Panc1 (cell line): ENCODE measurements around the gene ZSCAN10. TPM values are rescaled to one million over a fixed set of nuclear protein-coding genes. Genes with fewer than 3 reads are reported as not detected.

Source experiments
- ATAC-seq: fragments of 200-7000 bp; cut with Tn5 transposase; 2 replicates; pipeline ENCODE4 v1.9.1; 2020; ENCODE audit warnings: mild to moderate bottlenecking, moderate library complexity
- BruUV-seq: library from RNA; stranded (reverse); fragments of 400-500 nt; replicated peaks from 2 replicates; lab custom pipeline; 2021; lab: Mats Ljungman, UMichigan
- CTCF ChIA-PET: fragments of 300-600 bp; sonication (Branson Sonifier 250); formaldehyde crosslinking; loops from one replicate; lab custom pipeline; 2022; ENCODE audit warnings: antibody characterized with exemption; lab: Charles Lee
- POLR2A ChIA-PET: fragments of 300-600 bp; sonication (Branson Sonifier 250); formaldehyde crosslinking; loops from one replicate; lab custom pipeline; 2022; ENCODE audit warnings: antibody characterized with exemption; lab: Charles Lee
- DNase-seq: peaks from one replicate; pipeline ENCODE4 v3.0.0-alpha.2; 2010; ENCODE audit warnings: low read depth, low spot score
- H3K27ac ChIP-seq: 2 replicates; pipeline ENCODE4 v1.5.1; 2011; ENCODE audit warnings: mild to moderate bottlenecking, low read length, inconsistent platforms
- H3K27me3 ChIP-seq: fragments of 200-500 bp; sonication (Bioruptor generic); 2 replicates; pipeline ENCODE4 v1.6.0; 2014; ENCODE audit warnings: low read length, inconsistent platforms; ENCODE audit not compliant: control insufficient read depth, insufficient read depth
- H3K36me3 ChIP-seq: fragments of 200-500 bp; sonication (Bioruptor generic); 2 replicates; pipeline ENCODE4 v1.5.1; 2014; ENCODE audit warnings: inconsistent platforms, mild to moderate bottlenecking, low read length, moderate library complexity; ENCODE audit not compliant: control insufficient read depth, insufficient read depth
- H3K4me1 ChIP-seq: 2 replicates; pipeline ENCODE4 v1.5.1; 2011; ENCODE audit warnings: inconsistent platforms, mild to moderate bottlenecking, low read length, moderate library complexity; ENCODE audit not compliant: control insufficient read depth, insufficient read depth
- H3K4me3 ChIP-seq, 2 experiments: 2 replicates each; pipeline ENCODE4 v1.5.1; 2011 to 2012; ENCODE audit warnings: low read depth in 2 of 2, low read length in 2 of 2, mild to moderate bottlenecking in 2 of 2, inconsistent platforms in 1 of 2, moderate library complexity in 1 of 2
- H3K9me3 ChIP-seq: fragments of 200-500 bp; sonication (Bioruptor generic); 2 replicates; pipeline ENCODE4 v1.5.1; 2014; ENCODE audit warnings: low read depth, mild to moderate bottlenecking, inconsistent platforms, low read length, moderate library complexity; ENCODE audit not compliant: control insufficient read depth, insufficient read depth
- POLR2AphosphoS5 ChIP-seq: IDR thresholded peaks from 2 replicates; pipeline ENCODE4 v1.6.1; 2012; ENCODE audit warnings: mild to moderate bottlenecking, low read depth, low read length, moderate library complexity
- REST ChIP-seq, 2 experiments: IDR thresholded peaks; 2 replicates each; pipeline ENCODE4 v1.6.1; 2011 to 2012; ENCODE audit warnings: low read depth in 2 of 2, control low read depth in 1 of 2, low read length in 1 of 2, mild to moderate bottlenecking in 1 of 2, moderate library complexity in 1 of 2; ENCODE audit not compliant: insufficient read depth in 1 of 2
- SIN3A ChIP-seq: IDR thresholded peaks from 2 replicates; pipeline ENCODE4 v1.6.1; 2012; ENCODE audit warnings: low read depth, mild to moderate bottlenecking, low read length, moderate library complexity, borderline replicate concordance; ENCODE audit not compliant: insufficient read depth
- TCF7L2 ChIP-seq: IDR thresholded peaks from 2 replicates; pipeline ENCODE4 v1.6.1; 2011; ENCODE audit warnings: mild to moderate bottlenecking, low read depth, low read length, inconsistent platforms
- in situ Hi-C: cut with HindIII; loops from 2 replicates; pipeline ENCODE4 v1.10.0; 2016; ENCODE audit warnings: low sequenced_read_pairs, low pct_unique_long_range_greater_than_20kb
- intact Hi-C: fragments of 100-400 bp; cut with micrococcal nuclease; formaldehyde crosslinking; loops from one replicate; pipeline ENCODE4 v1.10.0; 2022; ENCODE audit not compliant: unreplicated experiment
- total RNA-seq: library from RNA; stranded (reverse); gene quantifications from one replicate; pipeline ENCODE4 v1.2.1, GENCODE V29; 2021; ENCODE audit not compliant: unreplicated experiment
- TF ChIP-seq, protein P1 (sequence below): fragments of 450-650 bp; IDR thresholded peaks from 2 replicates; pipeline ENCODE4 v1.5.1; 2017; ENCODE audit warnings: mild to moderate bottlenecking

Gene ZSCAN10
- total RNA-seq, 1 experiment from 2014 or later, result 0.21 TPM

DNA sequence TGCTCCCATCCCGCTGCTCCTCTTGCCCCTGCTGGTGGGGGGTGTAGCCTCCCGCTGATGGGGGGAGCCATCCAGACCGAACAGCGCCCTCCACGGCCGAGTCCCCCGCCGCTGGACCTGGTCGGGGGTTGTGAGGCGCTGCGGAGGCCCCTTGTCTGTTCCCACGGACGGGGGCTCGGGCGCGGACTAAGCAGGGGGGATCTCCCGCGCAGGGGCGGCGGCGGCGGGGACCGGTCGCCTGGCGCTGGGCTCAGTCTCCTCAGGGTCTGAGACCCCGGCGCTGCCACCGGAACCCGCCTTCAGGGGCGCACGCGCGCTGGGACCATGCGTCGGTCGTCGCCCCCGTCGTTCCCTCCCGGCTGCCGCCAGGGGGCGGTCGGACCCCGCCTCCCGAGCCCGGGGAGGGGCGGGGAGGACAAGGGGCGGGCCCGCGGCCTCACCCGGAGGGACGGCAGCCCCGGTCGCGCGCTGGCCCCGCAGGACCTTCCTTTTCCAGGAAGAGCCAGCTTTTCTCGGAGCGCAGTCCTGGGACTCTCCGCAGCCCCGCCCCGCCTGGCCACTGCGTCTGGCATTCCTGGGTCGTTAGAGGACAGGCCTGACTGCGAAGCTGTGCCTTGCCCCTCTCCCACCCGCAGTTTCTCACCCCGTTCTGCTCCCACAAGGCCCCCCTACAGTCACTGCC is 39.9 kb downstream of the ZSCAN10 start:
- no TSS peak for BruUV-seq
- Histone ChIP-seq H3K4me3 (peak overlapping the region; percentile 70 to 74), H3K27ac (peak overlapping the region; percentile 83), H3K27me3 (no peaks in the 10 kb centered on the region), H3K36me3 (no peaks in the 10 kb centered on the region), H3K4me1 (peaks cover 2% of the 10 kb centered on the region; the same call in 1 of the 2 replicates), H3K9me3 (no peaks in the 10 kb centered on the region)
- ATAC-seq (peak; percentile 93), DNase-seq (no peak)
- CTCF ChIA-PET, result interaction anchor here (0.6 to 2.2 kb wide), 10 partner anchors 9 to 1218 kb away, joined by 3 to 9 read pairs (median 4); a partner anchor contains a TSS
- intact Hi-C loops (loop anchor here (10.0 kb wide), 1 partner anchor 66 kb away; no protein-coding TSS in a partner anchor), in situ Hi-C loops (no loop called here)
- POLR2A ChIA-PET, result no interaction called here
- TF ChIP-seq, protein P1, sequence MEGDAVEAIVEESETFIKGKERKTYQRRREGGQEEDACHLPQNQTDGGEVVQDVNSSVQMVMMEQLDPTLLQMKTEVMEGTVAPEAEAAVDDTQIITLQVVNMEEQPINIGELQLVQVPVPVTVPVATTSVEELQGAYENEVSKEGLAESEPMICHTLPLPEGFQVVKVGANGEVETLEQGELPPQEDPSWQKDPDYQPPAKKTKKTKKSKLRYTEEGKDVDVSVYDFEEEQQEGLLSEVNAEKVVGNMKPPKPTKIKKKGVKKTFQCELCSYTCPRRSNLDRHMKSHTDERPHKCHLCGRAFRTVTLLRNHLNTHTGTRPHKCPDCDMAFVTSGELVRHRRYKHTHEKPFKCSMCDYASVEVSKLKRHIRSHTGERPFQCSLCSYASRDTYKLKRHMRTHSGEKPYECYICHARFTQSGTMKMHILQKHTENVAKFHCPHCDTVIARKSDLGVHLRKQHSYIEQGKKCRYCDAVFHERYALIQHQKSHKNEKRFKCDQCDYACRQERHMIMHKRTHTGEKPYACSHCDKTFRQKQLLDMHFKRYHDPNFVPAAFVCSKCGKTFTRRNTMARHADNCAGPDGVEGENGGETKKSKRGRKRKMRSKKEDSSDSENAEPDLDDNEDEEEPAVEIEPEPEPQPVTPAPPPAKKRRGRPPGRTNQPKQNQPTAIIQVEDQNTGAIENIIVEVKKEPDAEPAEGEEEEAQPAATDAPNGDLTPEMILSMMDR, result peak; percentile 97
- TF ChIP-seq TCF7L2, result no peak
- TF ChIP-seq SIN3A, result peak; percentile 65; the same call in 1 of the 2 replicates
- peak; percentile 33; the same call in 1 of the 2 replicates for TF ChIP-seq POLR2AphosphoS5
- no peak for TF ChIP-seq REST (IDR thresholded peaks at IDR 0.05; ENCODE audit: insufficient read depth in 1 of 2, low read depth in 2 of 2, low read length in 1 of 2)

GRCh38 chr16:3058139-3059030 is 40.7 kb downstream of the ZSCAN10 start:
- BruUV-seq, result no TSS peak
- H3K27me3 ChIP-seq, result no peaks in the 10 kb centered on the region
- ATAC-seq, result peak; percentile 66
- H3K4me1 ChIP-seq, result peaks cover 2% of the 10 kb centered on the region; the same call in 1 of the 2 replicates
- intact Hi-C loops (loop anchor here (10.0 kb wide), 1 partner anchor 66 kb away; no protein-coding TSS in a partner anchor), in situ Hi-C loops (no loop called here)
- no peaks in the 10 kb centered on the region for H3K36me3 ChIP-seq
- peak overlapping the region; percentile 70 to 74 for H3K4me3 ChIP-seq
- no peaks in the 10 kb centered on the region for H3K9me3 ChIP-seq
- H3K27ac ChIP-seq, result no peak overlapping the region; the same call in 1 of the 2 replicates
- no peak for DNase-seq
- TF ChIP-seq, protein P1, result no peak
- TF ChIP-seq SIN3A (no peak), POLR2AphosphoS5 (no peak), REST (IDR thresholded peaks at IDR 0.05; ENCODE audit: insufficient read depth in 1 of 2, low read depth in 2 of 2, low read length in 1 of 2) (no peak), TCF7L2 (no peak)
- ChIA-PET POLR2A (no interaction called here), CTCF (interaction anchor here (0.6 to 2.2 kb wide), 8 partner anchors 9 to 114 kb away, joined by 3 to 12 read pairs (median 6); no protein-coding TSS in a partner anchor)
